ENCODE data around the gene ZMYND11.
"Not testable (repeated sequence)": the region's sequence is repeated elsewhere in the genome, so short reads cannot be mapped to it uniquely, and the experiment has no call there.

Gene ZMYND11

GRCh38 chr10:260819-261429 is 125.7 kb downstream of the ZMYND11 start:
- no peak for DNase-seq

- DNase-seq: not testable (repeated sequence)
Measured at GRCh38 chr10:264160-265073, 129.2 kb downstream of the ZMYND11 start.

GRCh38 chr10:265074-265440 is 129.8 kb downstream of the ZMYND11 start:
- DNase-seq: not testable (repeated sequence)

GRCh38 chr10:265816-266588 is 130.7 kb downstream of the ZMYND11 start:
- DNase-seq: not testable (repeated sequence)

GRCh38 chr10:266974-267425 is 131.7 kb downstream of the ZMYND11 start:
- DNase-seq: no peak

GRCh38 chr10:267705-268104 is 132.4 kb downstream of the ZMYND11 start:
- no peak for DNase-seq

GRCh38 chr10:269440-270074 is 134.3 kb downstream of the ZMYND11 start:
- no peak for DNase-seq

- no peak for DNase-seq
Measured at GRCh38 chr10:271201-271600, 135.9 kb downstream of the ZMYND11 start.

GRCh38 chr10:271722-272121 is 136.5 kb downstream of the ZMYND11 start:
- no peak for DNase-seq

GRCh38 chr10:273088-273487 is 137.8 kb downstream of the ZMYND11 start:
- no peak for DNase-seq

GRCh38 chr10:274866-275265 is 139.6 kb downstream of the ZMYND11 start:
- DNase-seq: no peak

GRCh38 chr10:275680-276079 is 140.4 kb downstream of the ZMYND11 start:
- no peak for DNase-seq

- no peak for DNase-seq
Measured at GRCh38 chr10:277963-278362, 142.7 kb downstream of the ZMYND11 start.

- no peak for DNase-seq
Measured at GRCh38 chr10:278707-279106, 143.5 kb downstream of the ZMYND11 start.

- DNase-seq: no peak
Measured at GRCh38 chr10:279232-279631, 144.0 kb downstream of the ZMYND11 start.

GRCh38 chr10:279655-280054 is 144.4 kb downstream of the ZMYND11 start:
- no peak for DNase-seq

GRCh38 chr10:282294-283139 is 147.3 kb downstream of the ZMYND11 start:
- no peak for DNase-seq

GRCh38 chr10:283140-283479 is 147.9 kb downstream of the ZMYND11 start:
- DNase-seq: no peak

GRCh38 chr10:283916-284356 is 148.7 kb downstream of the ZMYND11 start:
- DNase-seq: no peak

- DNase-seq: no peak
Measured at GRCh38 chr10:285216-285615, 150.0 kb downstream of the ZMYND11 start.

GRCh38 chr10:287026-287709 is 151.9 kb downstream of the ZMYND11 start:
- DNase-seq: no peak
